Osteoblast (primary cell): Measurements from ENCODE around the gene HOXA3. TPM values are rescaled to one million over a fixed set of nuclear protein-coding genes. Genes with fewer than 3 reads are reported as not detected.

ENCODE experiments used
- DNase-seq: peaks from one replicate; pipeline ENCODE4 v3.0.0; 2011; ENCODE audit warnings: low spot score, mixed read lengths; ENCODE audit not compliant: insufficient read length; ENCODE audit errors: missing footprints
- H2AFZ ChIP-seq: 2 replicates; pipeline ENCODE4 v1.6.0; 2011; ENCODE audit warnings: mild to moderate bottlenecking, low read length
- H3K27ac ChIP-seq: 2 replicates; pipeline ENCODE4 v1.5.1; 2011; ENCODE audit warnings: mild to moderate bottlenecking, low read depth, low read length, moderate library complexity
- H3K27me3 ChIP-seq: 2 replicates; pipeline ENCODE4 v1.6.0; 2012; ENCODE audit warnings: mild to moderate bottlenecking, control low read depth, inconsistent platforms, low read length, moderate library complexity; ENCODE audit not compliant: insufficient read depth
- H3K36me3 ChIP-seq: 2 replicates; pipeline ENCODE4 v1.5.1; 2011; ENCODE audit warnings: mild to moderate bottlenecking, low read length, control low read depth, moderate library complexity; ENCODE audit not compliant: insufficient read depth
- H3K4me1 ChIP-seq: 2 replicates; pipeline ENCODE4 v1.5.1; 2011; ENCODE audit warnings: mild to moderate bottlenecking, low read length, control low read depth, moderate library complexity; ENCODE audit not compliant: insufficient read depth
- H3K4me2 ChIP-seq: 2 replicates; pipeline ENCODE4 v1.6.0; 2011; ENCODE audit warnings: mild to moderate bottlenecking, low read length; ENCODE audit not compliant: insufficient read depth
- H3K4me3 ChIP-seq: fragments of 200-600 bp; sonication (generic); 3 replicates; pipeline ENCODE4 v1.5.1; 2012; ENCODE audit warnings: mild to moderate bottlenecking, low read length, inconsistent platforms; ENCODE audit not compliant: insufficient read depth
- H3K79me2 ChIP-seq: 2 replicates; pipeline ENCODE4 v1.6.0; 2012; ENCODE audit warnings: mild to moderate bottlenecking, low read length, control low read depth, inconsistent platforms; ENCODE audit not compliant: insufficient read depth
- H3K9me3 ChIP-seq: 2 replicates; pipeline ENCODE4 v1.5.1; 2011; ENCODE audit warnings: low read depth, low read length, control low read depth
- H4K20me1 ChIP-seq: 2 replicates; pipeline ENCODE4 v1.6.0; 2012; ENCODE audit warnings: mild to moderate bottlenecking, low read length, control low read depth; ENCODE audit not compliant: insufficient read depth
- CTCF ChIP-seq: IDR thresholded peaks from 2 replicates; pipeline ENCODE4 v1.5.1; 2011; ENCODE audit warnings: mild to moderate bottlenecking, low read depth, low read length, moderate library complexity; ENCODE audit errors: extremely low read depth
- total RNA-seq: library from RNA; depleted of rRNA; stranded (reverse); fragments of >200 nt; gene quantifications from 2 replicates; pipeline ENCODE4 v1.2.3, GENCODE V29; 2012

Gene HOXA3
- total RNA-seq, 1 donor = 4.0 TPM

- H3K27me3 ChIP-seq = no peaks in the 10 kb centered on the region
- peak; percentile 89 for DNase-seq
- H3K4me2 ChIP-seq = peak overlapping the region; percentile 99
- H3K4me1 ChIP-seq = peaks cover 52% of the 10 kb centered on the region
- peak overlapping the region; percentile 88 for H3K27ac ChIP-seq
- peaks cover 27% of the 10 kb centered on the region for H3K36me3 ChIP-seq
- H4K20me1 ChIP-seq = peaks cover 13% of the 10 kb centered on the region
- no peaks in the 10 kb centered on the region for H3K9me3 ChIP-seq
- no peak for TF ChIP-seq CTCF
- H3K4me3 ChIP-seq = peak overlapping the region; percentile 93
- H3K79me2 ChIP-seq = peaks cover 96% of the 10 kb centered on the region
- peak overlapping the region; percentile 77 for H2AFZ ChIP-seq
Observed at GRCh38 chr7:27148756-27149641, 3.4 kb downstream of the HOXA3 start.

GRCh38 chr7:27148031-27148755 is 4.2 kb downstream of the HOXA3 start:
- DNase-seq = peak; percentile 92
- Histone ChIP-seq H3K27ac (peak overlapping the region; percentile 88), H3K4me2 (peak overlapping the region; percentile 99)

GRCh38 chr7:27147199-27148030 is 5.0 kb downstream of the HOXA3 start, which contains the start of gene HOXA6:
HOXA6 (minus strand) TSS chr7:27147774; CDS start chr7:27147749, 25 bp downstream.
- Histone ChIP-seq H3K27ac (peak within 1 kb of the TSS; percentile 88), H3K27me3 (no peaks in the 10 kb centered on the region), H3K4me2 (peak within 1 kb of the TSS; percentile 99), H3K9me3 (no peaks in the 10 kb centered on the region), H2AFZ (peak within 1 kb of the TSS; percentile 81), H4K20me1 (peaks cover 13% of the 10 kb centered on the region), H3K4me3 (peak within 1 kb of the TSS; percentile 93), H3K4me1 (peaks cover 37% of the 10 kb centered on the region), H3K36me3 (peaks cover 38% of the 10 kb centered on the region), H3K79me2 (peaks cover 98% of the 10 kb centered on the region)
- TF ChIP-seq CTCF = no peak
- peak; percentile 93 for DNase-seq

More at GRCh38 chr7:27148031-27148755, 4.2 kb downstream of the HOXA3 start:
- H3K79me2 ChIP-seq = peaks cover 96% of the 10 kb centered on the region
- H2AFZ ChIP-seq = peak overlapping the region; percentile 77
- peaks cover 44% of the 10 kb centered on the region for H3K4me1 ChIP-seq
- H3K27me3 ChIP-seq = no peaks in the 10 kb centered on the region
- peaks cover 35% of the 10 kb centered on the region for H3K36me3 ChIP-seq
- H3K9me3 ChIP-seq = no peaks in the 10 kb centered on the region
- H4K20me1 ChIP-seq = peaks cover 13% of the 10 kb centered on the region
- TF ChIP-seq CTCF = no peak
- peak overlapping the region; percentile 93 for H3K4me3 ChIP-seq
